HG03439 (cell line): ENCODE results near the gene TSPOAP1.

Experiments used
- ATAC-seq: cut with Tn5 transposase; IDR thresholded peaks from one replicate; pipeline ENCODE4 v1.9.1; 2021; ENCODE audit warnings: mild to moderate bottlenecking, moderate library complexity; ENCODE audit not compliant: unreplicated experiment

The TSPOAP1 gene

GRCh38 chr17:58328195-58329034 lies at the start of gene TSPOAP1:
Gene TSPOAP1, minus strand, starts transcription at chr17:58328795. Its CDS starts 875 bp downstream, at chr17:58327920.
- ATAC-seq = no peak

- ATAC-seq = no peak
These were observed 49.1 kb upstream of the TSPOAP1 start for GRCh38 chr17:58377661-58378060.

GRCh38 chr17:58377093-58377601 lies 48.6 kb upstream of the TSPOAP1 start:
- no peak for ATAC-seq

- ATAC-seq = no peak
These were observed 47.9 kb upstream of the TSPOAP1 start for GRCh38 chr17:58376472-58377000.

- ATAC-seq = no peak
These were observed 47.2 kb upstream of the TSPOAP1 start for GRCh38 chr17:58375811-58376210.

GRCh38 chr17:58375256-58375655 lies 46.7 kb upstream of the TSPOAP1 start:
- ATAC-seq = no peak

- ATAC-seq = no peak
These were observed 45.3 kb upstream of the TSPOAP1 start for GRCh38 chr17:58373923-58374322.

GRCh38 chr17:58373003-58373402 lies 44.4 kb upstream of the TSPOAP1 start:
- no peak for ATAC-seq

GRCh38 chr17:58371300-58371950 lies 42.8 kb upstream of the TSPOAP1 start:
- ATAC-seq = no peak

GRCh38 chr17:58370716-58371115 lies 42.1 kb upstream of the TSPOAP1 start:
- ATAC-seq = no peak

GRCh38 chr17:58370309-58370708 lies 41.7 kb upstream of the TSPOAP1 start:
- no peak for ATAC-seq

GRCh38 chr17:58369214-58370031 lies 40.8 kb upstream of the TSPOAP1 start:
- no peak for ATAC-seq

- ATAC-seq = no peak
These were observed 40.2 kb upstream of the TSPOAP1 start for GRCh38 chr17:58368860-58369213.

- ATAC-seq = no peak
These were observed 38.9 kb upstream of the TSPOAP1 start for GRCh38 chr17:58367461-58367860.

GRCh38 chr17:58365980-58366595 lies 37.5 kb upstream of the TSPOAP1 start:
- no peak for ATAC-seq

GRCh38 chr17:58365185-58365979 lies 36.8 kb upstream of the TSPOAP1 start:
- no peak for ATAC-seq

- no peak for ATAC-seq
These were observed 35.8 kb upstream of the TSPOAP1 start for GRCh38 chr17:58364270-58364942.

- ATAC-seq = no peak
These were observed 35.0 kb upstream of the TSPOAP1 start for GRCh38 chr17:58363457-58364185.
